ENCODE measurements around the gene RPL4. TPM values are rescaled to one million over a fixed set of nuclear protein-coding genes. Genes with fewer than 3 reads are reported as not detected.
"Not testable (repeated sequence)": the region's sequence is repeated elsewhere in the genome, so short reads cannot be mapped to it uniquely, and the experiment has no call there.

The RPL4 gene
- total RNA-seq, 1 donor from 2014 or later: 2,560 TPM

GRCh38 chr15:66462627-66463026 lies 42.0 kb downstream of the RPL4 start:
- H3K4me3 Mint-ChIP-seq (ENCODE audit: unreplicated experiment): no peak overlapping the region
- H3K27ac Mint-ChIP-seq (ENCODE audit: unreplicated experiment): peak overlapping the region; percentile 50
- peaks cover 13% of the 10 kb centered on the region for H3K4me1 Mint-ChIP-seq (ENCODE audit: unreplicated experiment)
- H3K27me3 Mint-ChIP-seq (ENCODE audit: unreplicated experiment): no peaks in the 10 kb centered on the region
- H3K9me3 Mint-ChIP-seq (ENCODE audit: unreplicated experiment): no peaks in the 10 kb centered on the region
- no peak for DNase-seq (ENCODE audit: extremely low spot score, unreplicated experiment)
- TF ChIP-seq CTCF (IDR thresholded peaks at IDR 0.05): no peak
- peaks cover 3% of the 10 kb centered on the region for H3K36me3 Mint-ChIP-seq (ENCODE audit: unreplicated experiment)

- Mint-ChIP-seq H3K4me1 (ENCODE audit: unreplicated experiment) (peaks cover 13% of the 10 kb centered on the region), H3K9me3 (ENCODE audit: unreplicated experiment) (no peaks in the 10 kb centered on the region), H3K4me3 (ENCODE audit: unreplicated experiment) (no peak overlapping the region), H3K27me3 (ENCODE audit: unreplicated experiment) (no peaks in the 10 kb centered on the region), H3K27ac (ENCODE audit: unreplicated experiment) (peak overlapping the region; percentile 50), H3K36me3 (ENCODE audit: unreplicated experiment) (peaks cover 3% of the 10 kb centered on the region)
- DNase-seq (ENCODE audit: extremely low spot score, unreplicated experiment): no peak
- no peak for TF ChIP-seq CTCF (IDR thresholded peaks at IDR 0.05)
These were observed 42.7 kb downstream of the RPL4 start for GRCh38 chr15:66461917-66462316.

- H3K9me3 Mint-ChIP-seq (ENCODE audit: unreplicated experiment); H3K4me3 Mint-ChIP-seq (ENCODE audit: unreplicated experiment); DNase-seq (ENCODE audit: extremely low spot score, unreplicated experiment); H3K36me3 Mint-ChIP-seq (ENCODE audit: unreplicated experiment); H3K27me3 Mint-ChIP-seq (ENCODE audit: unreplicated experiment); H3K27ac Mint-ChIP-seq (ENCODE audit: unreplicated experiment): not testable (repeated sequence)
- H3K4me1 Mint-ChIP-seq (ENCODE audit: unreplicated experiment): peaks cover 13% of the 10 kb centered on the region
These were observed 43.4 kb downstream of the RPL4 start for GRCh38 chr15:66461294-66461693.

- H3K27me3 Mint-ChIP-seq (ENCODE audit: unreplicated experiment): no peaks in the 10 kb centered on the region
- TF ChIP-seq CTCF (IDR thresholded peaks at IDR 0.05): no peak
- H3K36me3 Mint-ChIP-seq (ENCODE audit: unreplicated experiment): peaks cover 3% of the 10 kb centered on the region
- peaks cover 13% of the 10 kb centered on the region for H3K4me1 Mint-ChIP-seq (ENCODE audit: unreplicated experiment)
- H3K9me3 Mint-ChIP-seq (ENCODE audit: unreplicated experiment): no peaks in the 10 kb centered on the region
- H3K27ac Mint-ChIP-seq (ENCODE audit: unreplicated experiment): no peak overlapping the region
- DNase-seq (ENCODE audit: extremely low spot score, unreplicated experiment): no peak
- H3K4me3 Mint-ChIP-seq (ENCODE audit: unreplicated experiment): no peak overlapping the region
These were observed 44.6 kb downstream of the RPL4 start for GRCh38 chr15:66459818-66460615.

- DNase-seq (ENCODE audit: extremely low spot score, unreplicated experiment): no peak
- Mint-ChIP-seq H3K27me3 (ENCODE audit: unreplicated experiment) (no peaks in the 10 kb centered on the region), H3K9me3 (ENCODE audit: unreplicated experiment) (no peaks in the 10 kb centered on the region), H3K27ac (ENCODE audit: unreplicated experiment) (no peak overlapping the region), H3K36me3 (ENCODE audit: unreplicated experiment) (peaks cover 10% of the 10 kb centered on the region), H3K4me3 (ENCODE audit: unreplicated experiment) (no peak overlapping the region), H3K4me1 (ENCODE audit: unreplicated experiment) (no peaks in the 10 kb centered on the region)
- no peak for TF ChIP-seq CTCF (IDR thresholded peaks at IDR 0.05)
These were observed 48.4 kb downstream of the RPL4 start for GRCh38 chr15:66456211-66456610.
